HCT116 (cell line): ENCODE measurements around the gene CAMK2N1. TPM values are rescaled to one million over a fixed set of nuclear protein-coding genes. Genes with fewer than 3 reads are reported as not detected.

Experiments used
- ATAC-seq: fragments of 200-7000 bp; cut with Tn5 transposase; 2 replicates; pipeline ENCODE4 v1.9.1; 2020; ENCODE audit warnings: mild to moderate bottlenecking, moderate library complexity
- BruUV-seq: library from RNA; stranded (reverse); fragments of 400-500 nt; replicated peaks from 2 replicates; lab custom pipeline; 2021; lab: Mats Ljungman, UMichigan
- CTCF ChIA-PET: fragments of 300-600 bp; sonication (Branson Sonifier 250); formaldehyde crosslinking; loops from one replicate; lab custom pipeline; 2021; ENCODE audit warnings: antibody characterized with exemption; lab: Charles Lee
- POLR2A ChIA-PET: fragments of 300-600, 350-600 bp; sonication (Branson Sonifier 250); formaldehyde crosslinking; loops from one replicate; lab custom pipeline; 2021; ENCODE audit warnings: antibody characterized with exemption; lab: Charles Lee
- RAD21 ChIA-PET, 2 experiments: fragments of 300-600 bp; sonication (Branson Sonifier 250); formaldehyde crosslinking; loops; one replicate each; lab custom pipeline; 2023; ENCODE audit warnings: low total read pairs in 2 of 2; ENCODE audit not compliant: uncharacterized antibody in 2 of 2, unreplicated experiment in 2 of 2, low non-redundant PET in 1 of 2; lab: Charles Lee
- DNase-seq: peaks from one replicate; pipeline ENCODE4 v3.0.0-alpha.2; 2010; ENCODE audit warnings: low read depth, low spot score
- H2AFZ ChIP-seq: fragments of 200-600 bp; shearing (Covaris generic), sonication (generic); 2 replicates; pipeline ENCODE4 v1.6.1; 2017; ENCODE audit warnings: low read depth, mixed run types, mixed read lengths, antibody characterized with exemption, low read length; ENCODE audit not compliant: poor library complexity, severe bottlenecking
- H3K27ac ChIP-seq: 2 replicates; pipeline ENCODE4 v1.5.1; 2012; ENCODE audit warnings: low read depth, low read length
- H3K27me3 ChIP-seq: fragments of 200-600 bp; sonication (generic); 2 replicates; pipeline ENCODE4 v1.6.1; 2016; ENCODE audit warnings: mixed run types, low read length, mixed read lengths; ENCODE audit not compliant: insufficient read depth
- H3K36me3 ChIP-seq, 2 experiments: fragments of 200-500 bp in 1 of 2; fragments of 200-600 bp in 1 of 2; sonication (Bioruptor generic) in 1 of 2; sonication (generic) in 1 of 2; 2 replicates each; pipeline versions ENCODE4 v1.5.1 to v1.6.1; 2014 to 2016; ENCODE audit warnings: low read length in 2 of 2, inconsistent platforms in 1 of 2, mixed read lengths in 1 of 2, mixed run types in 1 of 2; ENCODE audit not compliant: insufficient read depth in 2 of 2, control insufficient read depth in 1 of 2
- H3K4me1 ChIP-seq, 2 experiments: fragments of 200-600 bp in 1 of 2; sonication (generic) in 1 of 2; 2 replicates each; pipeline versions ENCODE4 v1.5.1 to v1.6.1; 2012 to 2017; ENCODE audit warnings: low read length in 2 of 2, inconsistent platforms in 1 of 2, mild to moderate bottlenecking in 1 of 2, mixed read lengths in 1 of 2, mixed run types in 1 of 2, moderate library complexity in 1 of 2; ENCODE audit not compliant: insufficient read depth in 2 of 2, control insufficient read depth in 1 of 2
- H3K4me2 ChIP-seq: fragments of 200-600 bp; sonication (generic); 2 replicates; pipeline ENCODE4 v1.6.1; 2017; ENCODE audit warnings: mixed run types, low read length, mixed read lengths
- H3K4me3 ChIP-seq, 2 experiments: fragments of 200-600 bp in 1 of 2; sonication (generic) in 1 of 2; replicated peaks in 1 of 2; 2 replicates each; pipeline ENCODE4 v1.5.1; 2011 to 2016; ENCODE audit warnings: low read length in 2 of 2, control low read depth in 1 of 2, low read depth in 1 of 2, mild to moderate bottlenecking in 1 of 2, mixed read lengths in 1 of 2, mixed run types in 1 of 2
- H3K79me2 ChIP-seq: fragments of 200-600 bp; sonication (generic); 2 replicates; pipeline ENCODE4 v1.6.1; 2017; ENCODE audit warnings: mild to moderate bottlenecking, mixed run types, low read length, moderate library complexity, mixed read lengths; ENCODE audit not compliant: insufficient read depth
- H3K9ac ChIP-seq: fragments of 200-600 bp; sonication (generic); 2 replicates; pipeline ENCODE4 v1.6.1; 2016; ENCODE audit warnings: low read length, mixed read lengths
- H3K9me2 ChIP-seq: fragments of 200-600 bp; sonication (generic), shearing (Covaris generic); 2 replicates; pipeline ENCODE4 v1.6.1; 2017; ENCODE audit warnings: mixed run types, mild to moderate bottlenecking, moderate library complexity; ENCODE audit not compliant: insufficient read depth
- H3K9me3 ChIP-seq, 2 experiments: fragments of 200-500 bp in 1 of 2; fragments of 200-600 bp in 1 of 2; sonication (Bioruptor generic) in 1 of 2; sonication (generic) in 1 of 2; 2 replicates each; pipeline ENCODE4 v1.6.1; 2014 to 2017; ENCODE audit warnings: low read length in 2 of 2, mixed read lengths in 2 of 2, inconsistent platforms in 1 of 2, low read depth in 1 of 2, mild to moderate bottlenecking in 1 of 2, mixed run types in 1 of 2, moderate library complexity in 1 of 2; ENCODE audit not compliant: control insufficient read depth in 1 of 2, insufficient read depth in 1 of 2
- H4K20me1 ChIP-seq: fragments of 200-600 bp; sonication (generic), shearing (Covaris generic); 2 replicates; pipeline ENCODE4 v1.6.1; 2017; ENCODE audit warnings: mixed run types, mild to moderate bottlenecking, moderate library complexity; ENCODE audit not compliant: insufficient read depth
- CBX3 ChIP-seq: IDR thresholded peaks from 2 replicates; pipeline ENCODE4 v1.6.1; 2012; ENCODE audit warnings: low read depth
- CEBPB ChIP-seq: IDR thresholded peaks from 2 replicates; pipeline ENCODE4 v1.6.1; 2012; ENCODE audit warnings: low read depth
- CTCF ChIP-seq, 3 experiments: fragments of 200-600 bp in 1 of 3; sonication (generic) in 1 of 3; IDR thresholded peaks in 2 of 3; conservative IDR thresholded peaks in 1 of 3; 2 replicates each; pipeline ENCODE4 v1.5.1; 2012 to 2017; ENCODE audit warnings: low read depth in 2 of 3, low read length in 2 of 3, antibody characterized with exemption in 1 of 3, borderline replicate concordance in 1 of 3, control low read depth in 1 of 3, mild to moderate bottlenecking in 1 of 3, mixed read lengths in 1 of 3, mixed run types in 1 of 3, moderate library complexity in 1 of 3; ENCODE audit not compliant: insufficient read depth in 1 of 3
- EGR1 ChIP-seq: IDR thresholded peaks from 2 replicates; pipeline ENCODE4 v1.6.1; 2012; ENCODE audit warnings: low read depth
- ELF1 ChIP-seq: IDR thresholded peaks from 2 replicates; pipeline ENCODE4 v1.6.1; 2012; ENCODE audit warnings: low read depth, borderline replicate concordance
- EZH2 ChIP-seq: fragments of 200-600 bp; sonication (generic); IDR thresholded peaks from 2 replicates; pipeline ENCODE4 v1.6.1; 2017; ENCODE audit warnings: antibody characterized with exemption, mixed run types
- MAX ChIP-seq: IDR thresholded peaks from 2 replicates; pipeline ENCODE4 v1.6.1; 2012
- POLR2A ChIP-seq: IDR thresholded peaks from 2 replicates; pipeline ENCODE4 v1.7.0; 2011; ENCODE audit warnings: borderline replicate concordance; ENCODE audit not compliant: insufficient read depth, insufficient read length; ENCODE audit errors: extremely low read depth
- POLR2AphosphoS5 ChIP-seq: IDR thresholded peaks from 2 replicates; pipeline ENCODE4 v1.6.1; 2011; ENCODE audit warnings: mild to moderate bottlenecking, low read depth, low read length, moderate library complexity
- REST ChIP-seq: IDR thresholded peaks from 2 replicates; pipeline ENCODE4 v1.6.1; 2012; ENCODE audit warnings: low read depth
- SRF ChIP-seq: IDR thresholded peaks from 2 replicates; pipeline ENCODE4 v1.6.1; 2012; ENCODE audit warnings: low read depth
- ZFX ChIP-seq: fragments of 450-650 bp; IDR thresholded peaks from 2 replicates; pipeline ENCODE4 v1.6.1; 2017
- intact Hi-C: fragments of 100-400 bp; cut with micrococcal nuclease; formaldehyde crosslinking; loops from 2 replicates; pipeline ENCODE4 v1.10.0; 2022
- total RNA-seq: library from RNA; stranded (reverse); gene quantifications from one replicate; pipeline ENCODE4 v1.2.1, GENCODE V29; 2021; ENCODE audit not compliant: unreplicated experiment
- TF ChIP-seq, protein P1 (sequence below): IDR thresholded peaks from 2 replicates; pipeline ENCODE4 v1.6.1; 2012

The CAMK2N1 gene
- total RNA-seq, 1 experiment from 2014 or later, result 20.5 TPM

DNA sequence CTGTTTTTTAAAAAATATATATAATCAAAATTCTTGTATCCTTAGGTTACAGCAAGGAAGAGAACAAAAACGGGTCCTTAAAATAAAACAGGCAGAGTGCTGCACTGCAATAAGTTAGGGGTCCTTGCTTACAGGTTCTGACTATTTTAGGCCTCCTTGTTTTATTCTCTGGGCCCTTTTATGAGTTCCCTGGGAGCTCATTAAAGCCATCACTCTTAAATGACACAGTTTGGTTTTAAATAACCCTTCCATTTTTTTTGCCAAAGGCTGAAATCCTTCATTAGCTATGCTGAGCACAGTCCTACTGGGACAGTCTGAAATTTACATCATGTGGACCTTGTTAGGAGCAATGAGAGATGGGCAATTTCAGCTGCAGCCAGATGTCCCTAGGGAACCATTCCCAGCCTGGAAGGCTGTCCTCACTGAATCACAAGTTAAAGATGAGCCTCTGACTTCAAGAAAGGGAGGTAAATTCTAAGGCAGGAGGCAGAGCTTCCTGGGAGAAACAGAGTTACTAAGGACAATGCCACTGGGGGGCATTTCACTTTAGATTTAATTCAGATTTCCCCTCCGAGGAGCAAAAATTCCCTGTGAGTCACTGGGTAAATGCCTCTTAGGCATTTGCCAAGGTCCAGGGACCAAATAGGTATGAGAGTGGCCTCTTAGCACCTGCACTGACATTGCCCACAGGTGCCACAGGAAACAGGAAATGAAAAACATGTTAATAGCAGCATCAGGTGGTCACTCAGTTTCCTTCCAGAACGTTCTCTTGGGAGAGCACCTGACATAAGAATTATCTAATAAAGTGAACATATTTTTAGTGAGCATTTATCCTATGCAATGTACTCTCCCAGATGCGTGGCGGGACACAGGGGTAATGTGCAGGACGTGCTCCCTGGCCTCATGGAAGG is 25.8 kb upstream of the CAMK2N1 start:
- Histone ChIP-seq H3K79me2 (peaks cover 12% of the 10 kb centered on the region), H4K20me1 (no peaks in the 10 kb centered on the region), H3K36me3 (no peaks in the 10 kb centered on the region), H3K9me2 (no peaks in the 10 kb centered on the region), H3K4me3 (no peak overlapping the region), H2AFZ (no peak overlapping the region), H3K9ac (no peak overlapping the region), H3K27me3 (no peaks in the 10 kb centered on the region), H3K4me1 (peaks cover 7 to 11% of the 10 kb centered on the region in 2 experiments; a peak in 3 of 4 replicates), H3K27ac (no peak overlapping the region), H3K9me3 (no peaks in the 10 kb centered on the region), H3K4me2 (no peak overlapping the region)
- ATAC-seq (no peak), DNase-seq (no peak)
- TF ChIP-seq, protein P1, sequence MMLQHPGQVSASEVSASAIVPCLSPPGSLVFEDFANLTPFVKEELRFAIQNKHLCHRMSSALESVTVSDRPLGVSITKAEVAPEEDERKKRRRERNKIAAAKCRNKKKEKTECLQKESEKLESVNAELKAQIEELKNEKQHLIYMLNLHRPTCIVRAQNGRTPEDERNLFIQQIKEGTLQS, result no peak
- TF ChIP-seq MAX (no peak), CBX3 (no peak), EGR1 (no peak), POLR2AphosphoS5 (no peak), ELF1 (no peak), POLR2A (no peak), CEBPB (no peak), ZFX (no peak)
- CTCF ChIA-PET, result no interaction called here
- BruUV-seq, result no TSS peak
- RAD21 ChIA-PET, result no interaction called here
- POLR2A ChIA-PET, result no interaction called here
- intact Hi-C loops, result no loop called here

GRCh38 chr1:20508411-20508771 is 22.4 kb upstream of the CAMK2N1 start:
- Histone ChIP-seq H3K4me2 (peak overlapping the region; percentile 96), H2AFZ (no peak overlapping the region), H3K4me1 (peaks cover 13 to 20% of the 10 kb centered on the region in 2 experiments), H4K20me1 (no peaks in the 10 kb centered on the region), H3K4me3 (peak overlapping the region; percentile 97 to 100), H3K79me2 (peaks cover 45% of the 10 kb centered on the region), H3K27ac (no peak overlapping the region; the same call in 1 of the 2 replicates), H3K36me3 (peaks cover 5 to 16% of the 10 kb centered on the region in 2 experiments; a peak in 3 of 4 replicates), H3K9ac (peak overlapping the region; percentile 92), H3K9me3 (no peaks in the 10 kb centered on the region), H3K9me2 (no peaks in the 10 kb centered on the region), H3K27me3 (no peaks in the 10 kb centered on the region)
- intact Hi-C loops, result no loop called here
- POLR2A ChIA-PET, result no interaction called here
- CTCF ChIA-PET, result interaction anchor here (1.1 to 1.7 kb wide), 2 partner anchors 13 to 126 kb away, joined by 3 to 4 read pairs; no protein-coding TSS in a partner anchor
- RAD21 ChIA-PET, result no interaction called here
- DNase-seq, result no peak
- ATAC-seq, result no peak
- TSS peak; percentile 91 for BruUV-seq
- no peak for TF ChIP-seq REST
- TF ChIP-seq SRF, result no peak
- TF ChIP-seq ELF1, result no peak
- no peak for TF ChIP-seq MAX
- TF ChIP-seq EZH2, result no peak
- no peak for TF ChIP-seq CTCF (IDR thresholded peaks at IDR 0.05 in 2 of 3, conservative IDR thresholded peaks at IDR 0.05 in 1 of 3; ENCODE audit: borderline replicate concordance in 1 of 3, insufficient read depth in 1 of 3, low read depth in 2 of 3, low read length in 2 of 3)
- no peak for TF ChIP-seq EGR1
- TF ChIP-seq POLR2AphosphoS5, result no peak
